T-helper 1 cell treated with Interleukin-12 subunit alpha and Interleukin-12 subunit beta and Interleukin-4 antibody, amounts not matched to agents 30 ng/mL and 1 ng/mL, for 36 hours (primary cell): ENCODE data around the gene FGGY. TPM values are rescaled to one million over a fixed set of nuclear protein-coding genes. Genes with fewer than 3 reads are reported as not detected.
"Not testable (repeated sequence)": the region's sequence is repeated elsewhere in the genome, so short reads cannot be mapped to it uniquely, and the experiment has no call there.

Experiments used
- intact Hi-C: fragments of 100-400 bp; cut with micrococcal nuclease; formaldehyde crosslinking; loops from one replicate; pipeline ENCODE4 v1.15.1; 2024
- total RNA-seq: library from RNA; stranded (reverse); gene quantifications from 2 replicates; pipeline ENCODE4 v1.2.3, GENCODE V29; 2022

The FGGY gene
- total RNA-seq, 1 donor from 2014 or later, result 12.2 TPM

GRCh38 chr1:59471991-59472570, 175.2 kb downstream of the FGGY start:
- intact Hi-C loops, result not testable (repeated sequence)

- intact Hi-C loops, result no loop called here
These were observed 176.9 kb downstream of the FGGY start for GRCh38 chr1:59473831-59474230.

- intact Hi-C loops, result no loop called here
These were observed 177.6 kb downstream of the FGGY start for GRCh38 chr1:59474496-59474895.

GRCh38 chr1:59475737-59476136, 178.8 kb downstream of the FGGY start:
- intact Hi-C loops, result loop anchor here (5.0 kb wide), 1 partner anchor 222 kb away; no protein-coding TSS in a partner anchor

- intact Hi-C loops, result loop anchor here (1.0 to 5.0 kb wide), 4 partner anchors 122 to 693 kb away; partner anchors contain the start of gene JUN
These were observed 180.4 kb downstream of the FGGY start for GRCh38 chr1:59477286-59477685.

- intact Hi-C loops, result loop anchor here (1.0 to 5.0 kb wide), 4 partner anchors 123 to 694 kb away; partner anchors contain the start of gene JUN
These were observed 181.0 kb downstream of the FGGY start for GRCh38 chr1:59477867-59478266.

GRCh38 chr1:59478822-59479221, 181.9 kb downstream of the FGGY start:
- intact Hi-C loops, result loop anchor here (5.0 kb wide), 1 partner anchor 218 kb away; no protein-coding TSS in a partner anchor

- intact Hi-C loops, result no loop called here
These were observed 183.4 kb downstream of the FGGY start for GRCh38 chr1:59480188-59480888.

- intact Hi-C loops, result no loop called here
These were observed 185.1 kb downstream of the FGGY start for GRCh38 chr1:59481881-59482505.

- intact Hi-C loops, result no loop called here
These were observed 186.1 kb downstream of the FGGY start for GRCh38 chr1:59482986-59483385.

GRCh38 chr1:59484096-59484495, 187.2 kb downstream of the FGGY start:
- intact Hi-C loops, result no loop called here

GRCh38 chr1:59485171-59485570, 188.3 kb downstream of the FGGY start:
- intact Hi-C loops, result no loop called here

- intact Hi-C loops, result no loop called here
These were observed 189.1 kb downstream of the FGGY start for GRCh38 chr1:59485949-59486348.

- intact Hi-C loops, result no loop called here
These were observed 189.7 kb downstream of the FGGY start for GRCh38 chr1:59486615-59487014.

- intact Hi-C loops, result no loop called here
These were observed 190.6 kb downstream of the FGGY start for GRCh38 chr1:59487335-59488031.

- intact Hi-C loops, result no loop called here
These were observed 195.6 kb downstream of the FGGY start for GRCh38 chr1:59492500-59492899.

- intact Hi-C loops, result no loop called here
These were observed 197.4 kb downstream of the FGGY start for GRCh38 chr1:59494145-59494833.

GRCh38 chr1:59496156-59496555, 199.3 kb downstream of the FGGY start:
- intact Hi-C loops, result not testable (repeated sequence)

- intact Hi-C loops, result no loop called here
These were observed 200.7 kb downstream of the FGGY start for GRCh38 chr1:59497616-59498015.

GRCh38 chr1:59498640-59499039, 201.7 kb downstream of the FGGY start:
- intact Hi-C loops, result no loop called here

GRCh38 chr1:59499273-59499942, 202.5 kb downstream of the FGGY start:
- intact Hi-C loops, result no loop called here
